Suprapubic skin (tissue), 4 donors: ENCODE measurements around the gene SLC45A3. TPM values are rescaled to one million over a fixed set of nuclear protein-coding genes. Genes with fewer than 3 reads are reported as not detected.
A peak's percentile ranks its signal among the peaks of the same experiment; 100 is the strongest.

Experiments
- DNase-seq, 2 donors: peaks; one replicate each; pipeline ENCODE4 v3.0.0-alpha.2; 2019; ENCODE audit warnings: low spot score in 2 of 2
- H3K27ac ChIP-seq: fragments of 200-600 bp; sonication (generic); one replicate; pipeline ENCODE4 v1.5.1; 2019
- H3K27me3 ChIP-seq: fragments of 200-600 bp; sonication (generic); one replicate; pipeline ENCODE4 v1.5.1; 2019
- H3K36me3 ChIP-seq: fragments of 200-600 bp; sonication (generic); one replicate; pipeline ENCODE4 v1.5.1; 2019
- H3K4me1 ChIP-seq: fragments of 200-600 bp; sonication (generic); one replicate; pipeline ENCODE4 v1.5.1; 2019
- H3K4me3 ChIP-seq: fragments of 200-600 bp; sonication (generic); one replicate; pipeline ENCODE4 v1.5.1; 2019; ENCODE audit warnings: mild to moderate bottlenecking
- H3K9me3 ChIP-seq: fragments of 200-600 bp; sonication (generic); one replicate; pipeline ENCODE4 v1.5.1; 2019
- EP300 ChIP-seq: sonication (generic); formaldehyde crosslinking; IDR thresholded peaks from one replicate; pipeline ENCODE4 v1.6.1; 2017; ENCODE audit warnings: antibody characterized with exemption
- POLR2A ChIP-seq, 2 donors: fragments of 450-650 bp; IDR thresholded peaks; one replicate each; pipeline ENCODE4 v1.6.1; 2017; ENCODE audit warnings: antibody characterized with exemption in 2 of 2, mild to moderate bottlenecking in 2 of 2, moderate library complexity in 2 of 2
- POLR2AphosphoS5 ChIP-seq, 3 donors: sonication (generic); formaldehyde crosslinking; IDR thresholded peaks; one replicate each; pipeline ENCODE4 v1.6.1; 2017; ENCODE audit warnings: antibody characterized with exemption in 3 of 3
- WGBS: methylation state at CpG from one replicate; pipeline ENCODE4 v1.1.5; 2018; 5-methylcytosine and 5-hydroxymethylcytosine counted together
- total RNA-seq, 4 donors: library from RNA; depleted of rRNA; stranded (reverse); fragments of >200 nt; gene quantifications; one replicate each; pipeline ENCODE4 v1.1.0, GENCODE V29; 2016
- TF ChIP-seq, protein P1 (sequence below), 2 donors: fragments of 200-600 bp in 1 of 2; fragments of 450-650 bp in 1 of 2; sonication (generic) in 1 of 2; IDR thresholded peaks; one replicate each; pipeline ENCODE4 v1.5.1; 2016 to 2019; ENCODE audit warnings: antibody characterized with exemption in 2 of 2, mild to moderate bottlenecking in 1 of 2, moderate library complexity in 1 of 2

The SLC45A3 gene
- total RNA-seq, 4 donors from 2014 or later = 1.4 to 3.3 (median 2.2) TPM

DNA sequence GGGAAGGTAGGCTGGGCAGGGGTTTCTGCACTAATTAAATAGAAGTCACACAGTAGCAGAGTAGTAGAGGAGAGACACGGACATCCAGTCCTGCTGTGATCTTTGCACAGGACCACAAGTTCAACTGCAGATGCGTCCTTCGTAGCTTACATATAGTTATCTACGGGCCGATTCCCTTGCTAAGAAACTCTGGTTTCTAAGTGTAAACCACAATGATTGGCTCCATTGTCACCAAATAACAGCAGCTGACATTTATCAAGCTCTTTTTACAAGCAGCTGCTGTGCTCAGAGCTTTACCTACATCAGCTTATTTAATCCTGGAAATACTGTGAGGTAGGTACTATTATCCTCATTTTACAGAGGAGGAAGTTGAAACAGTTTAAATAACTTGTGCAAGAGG, 3.1 kb downstream of the SLC45A3 start:
- H3K27ac ChIP-seq = no peak overlapping the region

DNA sequence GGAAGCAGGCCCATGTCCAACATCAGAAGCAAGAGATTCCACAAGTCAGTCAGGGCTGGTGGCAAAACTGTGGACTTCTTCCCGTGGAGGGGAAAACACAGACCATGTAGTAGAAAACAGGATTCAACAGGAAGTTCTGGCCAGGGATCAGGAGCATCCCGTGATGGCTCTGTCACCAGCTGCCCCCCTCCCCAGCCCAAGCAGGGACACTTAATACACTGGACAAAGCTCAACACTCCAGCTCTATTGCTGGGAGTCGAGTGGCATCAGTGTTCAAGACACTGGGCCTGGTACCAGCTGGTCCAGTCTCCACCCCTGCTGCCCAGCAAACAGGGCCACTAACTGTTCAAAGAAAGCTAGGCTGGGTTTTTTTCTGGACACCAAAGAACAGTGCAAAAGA, 3.7 kb downstream of the SLC45A3 start:
- H3K4me1 ChIP-seq = peaks cover 31% of the 10 kb centered on the region
- WGBS = 44% methylated on average over 3 of the region's 3 CpGs
- no peak for DNase-seq

More for the DNA sequence above, 3.1 kb downstream of the SLC45A3 start:
- no peaks in the 10 kb centered on the region for H3K36me3 ChIP-seq
- DNase-seq = no peak
- no peak overlapping the region for H3K4me3 ChIP-seq
- no peaks in the 10 kb centered on the region for H3K27me3 ChIP-seq
- peaks cover 31% of the 10 kb centered on the region for H3K4me1 ChIP-seq
- H3K9me3 ChIP-seq = no peaks in the 10 kb centered on the region
- 91% methylated on average over 5 of the region's 5 CpGs for WGBS
- TF ChIP-seq EP300 (no peak), POLR2AphosphoS5 (IDR thresholded peaks at IDR 0.05) (no peak), POLR2A (IDR thresholded peaks at IDR 0.05) (no peak)
- TF ChIP-seq, protein P1, sequence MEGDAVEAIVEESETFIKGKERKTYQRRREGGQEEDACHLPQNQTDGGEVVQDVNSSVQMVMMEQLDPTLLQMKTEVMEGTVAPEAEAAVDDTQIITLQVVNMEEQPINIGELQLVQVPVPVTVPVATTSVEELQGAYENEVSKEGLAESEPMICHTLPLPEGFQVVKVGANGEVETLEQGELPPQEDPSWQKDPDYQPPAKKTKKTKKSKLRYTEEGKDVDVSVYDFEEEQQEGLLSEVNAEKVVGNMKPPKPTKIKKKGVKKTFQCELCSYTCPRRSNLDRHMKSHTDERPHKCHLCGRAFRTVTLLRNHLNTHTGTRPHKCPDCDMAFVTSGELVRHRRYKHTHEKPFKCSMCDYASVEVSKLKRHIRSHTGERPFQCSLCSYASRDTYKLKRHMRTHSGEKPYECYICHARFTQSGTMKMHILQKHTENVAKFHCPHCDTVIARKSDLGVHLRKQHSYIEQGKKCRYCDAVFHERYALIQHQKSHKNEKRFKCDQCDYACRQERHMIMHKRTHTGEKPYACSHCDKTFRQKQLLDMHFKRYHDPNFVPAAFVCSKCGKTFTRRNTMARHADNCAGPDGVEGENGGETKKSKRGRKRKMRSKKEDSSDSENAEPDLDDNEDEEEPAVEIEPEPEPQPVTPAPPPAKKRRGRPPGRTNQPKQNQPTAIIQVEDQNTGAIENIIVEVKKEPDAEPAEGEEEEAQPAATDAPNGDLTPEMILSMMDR (IDR thresholded peaks at IDR 0.05) = no peak

GRCh38 chr1:205676002-205676401, 4.3 kb downstream of the SLC45A3 start:
- Histone ChIP-seq H3K36me3 (no peaks in the 10 kb centered on the region), H3K27me3 (no peaks in the 10 kb centered on the region), H3K27ac (no peak overlapping the region), H3K4me1 (peaks cover 27% of the 10 kb centered on the region), H3K9me3 (no peaks in the 10 kb centered on the region), H3K4me3 (no peak overlapping the region)
- DNase-seq = no peak
- TF ChIP-seq POLR2A (IDR thresholded peaks at IDR 0.05) (no peak), POLR2AphosphoS5 (IDR thresholded peaks at IDR 0.05) (no peak), EP300 (no peak)
- TF ChIP-seq, protein P1 (IDR thresholded peaks at IDR 0.05) = no peak
- WGBS = 94% methylated on average over 5 of the region's 5 CpGs

More for the DNA sequence above, 3.7 kb downstream of the SLC45A3 start:
- no peaks in the 10 kb centered on the region for H3K27me3 ChIP-seq
- no peak for TF ChIP-seq POLR2A (IDR thresholded peaks at IDR 0.05)
- no peak for TF ChIP-seq EP300
- TF ChIP-seq, protein P1 (IDR thresholded peaks at IDR 0.05) = no peak
- no peak for TF ChIP-seq POLR2AphosphoS5 (IDR thresholded peaks at IDR 0.05)
- H3K27ac ChIP-seq = no peak overlapping the region
- H3K4me3 ChIP-seq = no peak overlapping the region
- no peaks in the 10 kb centered on the region for H3K36me3 ChIP-seq
- H3K9me3 ChIP-seq = no peaks in the 10 kb centered on the region

GRCh38 chr1:205675247-205675646, 5.1 kb downstream of the SLC45A3 start:
- peaks cover 19% of the 10 kb centered on the region for H3K4me1 ChIP-seq
- no peaks in the 10 kb centered on the region for H3K27me3 ChIP-seq
- no peak for DNase-seq
- 100% methylated on average over 4 of the region's 4 CpGs for WGBS
- H3K27ac ChIP-seq = no peak overlapping the region
- no peaks in the 10 kb centered on the region for H3K9me3 ChIP-seq
- TF ChIP-seq POLR2AphosphoS5 (IDR thresholded peaks at IDR 0.05) = no peak
- no peak for TF ChIP-seq POLR2A (IDR thresholded peaks at IDR 0.05)
- no peaks in the 10 kb centered on the region for H3K36me3 ChIP-seq
- H3K4me3 ChIP-seq = no peak overlapping the region

DNA sequence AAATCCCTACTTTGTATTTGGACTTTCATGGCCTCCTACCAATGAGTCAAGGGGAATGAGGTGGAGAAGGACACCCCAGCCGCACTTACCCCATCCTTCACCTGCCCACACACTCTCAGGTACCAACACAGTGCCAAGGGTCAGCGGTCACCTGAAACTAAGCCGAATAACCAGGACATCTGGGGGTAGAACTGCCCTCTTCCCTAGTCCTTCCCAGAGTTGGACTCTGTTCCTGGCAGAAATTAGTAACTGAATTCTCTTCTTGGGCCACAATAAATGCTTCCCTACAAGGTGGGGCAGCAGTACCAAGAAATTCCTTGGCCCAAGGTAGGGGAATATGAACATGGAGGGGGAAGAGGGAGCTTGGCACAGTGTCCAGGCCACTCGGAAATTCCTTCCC, 7.3 kb downstream of the SLC45A3 start:
- DNase-seq = no peak
- Histone ChIP-seq H3K9me3 (no peaks in the 10 kb centered on the region), H3K27me3 (no peaks in the 10 kb centered on the region), H3K36me3 (no peaks in the 10 kb centered on the region), H3K4me1 (peaks cover 15% of the 10 kb centered on the region), H3K27ac (no peak overlapping the region), H3K4me3 (no peak overlapping the region)
- WGBS = 78% methylated on average over 4 of the region's 4 CpGs
- TF ChIP-seq, protein P1 (IDR thresholded peaks at IDR 0.05) = no peak
- TF ChIP-seq POLR2A (IDR thresholded peaks at IDR 0.05) (no peak), EP300 (no peak), POLR2AphosphoS5 (IDR thresholded peaks at IDR 0.05) (no peak)

- no peaks in the 10 kb centered on the region for H3K9me3 ChIP-seq
- H3K27me3 ChIP-seq = no peaks in the 10 kb centered on the region
- TF ChIP-seq, protein P1 (IDR thresholded peaks at IDR 0.05) = peak in 1 of 2 donors; percentile 2
- TF ChIP-seq EP300 = no peak
- H3K36me3 ChIP-seq = no peaks in the 10 kb centered on the region
- H3K4me1 ChIP-seq = peaks cover 18% of the 10 kb centered on the region
- WGBS = 67% methylated on average over 11 of the region's 11 CpGs
- H3K4me3 ChIP-seq = no peak overlapping the region
- no peak for DNase-seq
- H3K27ac ChIP-seq = no peak overlapping the region
Observed at GRCh38 chr1:205672395-205672889, 7.9 kb downstream of the SLC45A3 start.
